ENCODE results near the gene OR56B1.
A peak's percentile ranks its signal among the peaks of the same experiment; 100 is the strongest.

The OR56B1 gene

DNA sequence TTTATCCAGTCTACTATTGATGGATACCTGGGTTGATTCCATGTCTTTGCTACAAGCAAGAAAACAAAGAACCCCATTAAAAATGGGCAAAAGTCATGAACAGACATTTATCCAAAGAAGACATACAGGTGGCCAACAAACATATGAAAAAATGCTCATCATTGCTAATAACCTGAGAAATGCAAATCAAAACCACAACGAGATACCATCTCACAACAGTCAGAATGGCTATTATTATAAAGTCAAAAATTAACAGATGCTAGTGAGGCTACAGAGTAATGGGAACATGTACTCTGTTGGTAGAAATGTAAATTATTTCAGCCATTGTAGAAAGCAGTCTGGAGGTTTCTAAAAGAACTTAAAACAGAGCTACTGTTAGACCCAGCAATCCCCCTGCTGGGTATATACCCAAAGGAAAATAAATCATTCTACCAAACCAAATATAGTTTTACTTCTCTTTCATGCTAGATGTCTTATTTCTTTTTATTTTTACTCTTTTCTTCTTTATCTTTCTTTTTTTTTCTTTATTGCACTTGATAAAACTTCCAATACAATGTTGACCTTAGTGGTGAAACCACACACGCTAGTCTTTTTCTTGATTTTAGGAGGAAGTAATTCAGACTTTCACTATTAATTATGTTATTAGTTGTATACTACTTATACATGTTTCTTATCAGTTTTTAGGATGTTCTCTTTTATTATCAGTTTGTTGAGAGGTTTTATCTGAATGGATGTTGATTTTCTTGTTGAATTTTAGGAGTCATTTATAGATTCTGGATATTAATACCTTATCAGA, 32.3 kb upstream of the OR56B1 start:
- Histone ChIP-seq H3K9ac (ENCODE audit: low read depth, low read length) (no peak overlapping the region), H3K4me1 (ENCODE audit: insufficient read depth, low read length) (no peaks in the 10 kb centered on the region), H3K36me3 (ENCODE audit: insufficient read depth, low read length) (peaks cover 39% of the 10 kb centered on the region; the same call in 1 of the 2 replicates), H3K9me3 (ENCODE audit: insufficient read depth, low read length, severe bottlenecking) (no peaks in the 10 kb centered on the region), H3K4me2 (ENCODE audit: insufficient read depth, low read length) (no peak overlapping the region), H4K20me1 (ENCODE audit: insufficient read depth, low read length) (no peaks in the 10 kb centered on the region), H3K27ac (ENCODE audit: low read length) (no peak overlapping the region), H3K4me3 (ENCODE audit: low read depth in 1 of 2, low read length in 2 of 2) (no peak overlapping the region), H3K27me3 (ENCODE audit: insufficient read depth, low read length, poor library complexity) (no peaks in the 10 kb centered on the region), H2AFZ (ENCODE audit: low read depth, low read length) (no peak overlapping the region), H3K79me2 (ENCODE audit: insufficient read depth, low read length) (no peaks in the 10 kb centered on the region)
- TF ChIP-seq, protein P1, sequence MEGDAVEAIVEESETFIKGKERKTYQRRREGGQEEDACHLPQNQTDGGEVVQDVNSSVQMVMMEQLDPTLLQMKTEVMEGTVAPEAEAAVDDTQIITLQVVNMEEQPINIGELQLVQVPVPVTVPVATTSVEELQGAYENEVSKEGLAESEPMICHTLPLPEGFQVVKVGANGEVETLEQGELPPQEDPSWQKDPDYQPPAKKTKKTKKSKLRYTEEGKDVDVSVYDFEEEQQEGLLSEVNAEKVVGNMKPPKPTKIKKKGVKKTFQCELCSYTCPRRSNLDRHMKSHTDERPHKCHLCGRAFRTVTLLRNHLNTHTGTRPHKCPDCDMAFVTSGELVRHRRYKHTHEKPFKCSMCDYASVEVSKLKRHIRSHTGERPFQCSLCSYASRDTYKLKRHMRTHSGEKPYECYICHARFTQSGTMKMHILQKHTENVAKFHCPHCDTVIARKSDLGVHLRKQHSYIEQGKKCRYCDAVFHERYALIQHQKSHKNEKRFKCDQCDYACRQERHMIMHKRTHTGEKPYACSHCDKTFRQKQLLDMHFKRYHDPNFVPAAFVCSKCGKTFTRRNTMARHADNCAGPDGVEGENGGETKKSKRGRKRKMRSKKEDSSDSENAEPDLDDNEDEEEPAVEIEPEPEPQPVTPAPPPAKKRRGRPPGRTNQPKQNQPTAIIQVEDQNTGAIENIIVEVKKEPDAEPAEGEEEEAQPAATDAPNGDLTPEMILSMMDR (IDR thresholded peaks at IDR 0.05; ENCODE audit: borderline replicate concordance, extremely low read depth, low read length, poor library complexity, severe bottlenecking), result no peak
- TF ChIP-seq EZH2 (IDR thresholded peaks at IDR 0.05; ENCODE audit: borderline replicate concordance, low read depth, low read length, severe bottlenecking), result no peak
- DNase-seq (no peak), ATAC-seq (ENCODE audit: insufficient read depth, low read depth) (no peak)

DNA sequence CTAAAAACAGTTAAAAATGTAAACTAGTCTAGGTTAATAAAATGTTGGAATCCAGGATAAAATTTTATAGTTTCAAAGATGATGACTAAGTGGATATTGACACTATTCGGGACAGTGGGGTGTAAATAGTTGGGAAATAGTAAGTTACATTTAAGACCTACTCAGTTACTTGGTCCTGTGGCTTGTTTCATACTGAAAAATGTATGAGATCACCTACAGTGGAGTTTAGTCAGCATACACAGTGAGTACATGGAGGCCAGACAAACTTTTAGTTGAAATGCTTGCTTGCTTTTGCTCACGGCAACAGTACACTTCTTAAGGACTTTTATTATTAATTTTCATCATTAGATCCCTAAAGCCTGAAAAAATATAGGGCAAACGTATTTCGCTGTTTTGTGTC, 30.6 kb upstream of the OR56B1 start:
- Histone ChIP-seq H2AFZ (ENCODE audit: low read depth, low read length) (no peak overlapping the region), H3K9ac (ENCODE audit: low read depth, low read length) (no peak overlapping the region), H3K79me2 (ENCODE audit: insufficient read depth, low read length) (no peaks in the 10 kb centered on the region), H3K4me3 (ENCODE audit: low read depth in 1 of 2, low read length in 2 of 2) (no peak overlapping the region), H3K9me3 (ENCODE audit: insufficient read depth, low read length, severe bottlenecking) (no peaks in the 10 kb centered on the region), H3K4me2 (ENCODE audit: insufficient read depth, low read length) (no peak overlapping the region), H3K4me1 (ENCODE audit: insufficient read depth, low read length) (no peaks in the 10 kb centered on the region), H4K20me1 (ENCODE audit: insufficient read depth, low read length) (no peaks in the 10 kb centered on the region), H3K27ac (ENCODE audit: low read length) (no peak overlapping the region), H3K27me3 (ENCODE audit: insufficient read depth, low read length, poor library complexity) (no peaks in the 10 kb centered on the region), H3K36me3 (ENCODE audit: insufficient read depth, low read length) (peaks cover 42% of the 10 kb centered on the region; the same call in 1 of the 2 replicates)
- no peak for ATAC-seq (ENCODE audit: insufficient read depth, low read depth)
- TF ChIP-seq, protein P1 (IDR thresholded peaks at IDR 0.05; ENCODE audit: borderline replicate concordance, extremely low read depth, low read length, poor library complexity, severe bottlenecking), result no peak
- no peak for TF ChIP-seq EZH2 (IDR thresholded peaks at IDR 0.05; ENCODE audit: borderline replicate concordance, low read depth, low read length, severe bottlenecking)
- DNase-seq, result no peak

DNA sequence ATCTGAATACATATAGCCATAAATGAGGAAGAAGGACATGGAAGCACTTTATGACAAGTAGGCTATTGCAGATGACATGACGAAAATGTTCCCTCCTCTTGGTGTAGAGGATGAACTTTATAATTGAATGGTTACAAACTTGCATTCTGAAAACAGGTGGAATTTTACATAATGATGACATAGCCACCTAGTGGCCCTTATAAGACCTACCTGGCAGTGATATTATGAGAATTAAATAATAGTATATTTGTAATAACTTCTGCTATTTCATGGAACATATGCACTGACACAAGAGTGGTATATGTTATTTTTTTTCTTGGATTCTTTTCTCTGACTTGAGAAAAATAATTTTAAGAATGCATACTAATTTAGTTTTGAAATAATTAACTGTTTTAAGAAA, 23.7 kb upstream of the OR56B1 start:
- no peaks in the 10 kb centered on the region for H3K79me2 ChIP-seq (ENCODE audit: insufficient read depth, low read length)
- no peaks in the 10 kb centered on the region for H3K27me3 ChIP-seq (ENCODE audit: insufficient read depth, low read length, poor library complexity)
- H3K4me3 ChIP-seq (ENCODE audit: low read depth in 1 of 2, low read length in 2 of 2), result no peak overlapping the region
- H3K36me3 ChIP-seq (ENCODE audit: insufficient read depth, low read length), result peaks cover 20% of the 10 kb centered on the region; the same call in 1 of the 2 replicates
- TF ChIP-seq EZH2 (IDR thresholded peaks at IDR 0.05; ENCODE audit: borderline replicate concordance, low read depth, low read length, severe bottlenecking), result no peak
- TF ChIP-seq, protein P1 (IDR thresholded peaks at IDR 0.05; ENCODE audit: borderline replicate concordance, extremely low read depth, low read length, poor library complexity, severe bottlenecking), result peak; percentile 61
- no peak for DNase-seq
- 0 out of 3 replicates have a peak, but pooled peaks have one; percentile 44 for ATAC-seq (ENCODE audit: insufficient read depth, low read depth)
- no peaks in the 10 kb centered on the region for H3K4me1 ChIP-seq (ENCODE audit: insufficient read depth, low read length)
- no peak overlapping the region for H2AFZ ChIP-seq (ENCODE audit: low read depth, low read length)
- no peaks in the 10 kb centered on the region for H3K9me3 ChIP-seq (ENCODE audit: insufficient read depth, low read length, severe bottlenecking)
- H3K27ac ChIP-seq (ENCODE audit: low read length), result no peak overlapping the region
- H3K4me2 ChIP-seq (ENCODE audit: insufficient read depth, low read length), result no peak overlapping the region
- H4K20me1 ChIP-seq (ENCODE audit: insufficient read depth, low read length), result no peaks in the 10 kb centered on the region
- no peak overlapping the region for H3K9ac ChIP-seq (ENCODE audit: low read depth, low read length)
